SK-N-SH (cell line): ENCODE data around the gene SRCIN1.

Experiments used
- EP300 ChIP-seq, 2 experiments: IDR thresholded peaks; 2 replicates each; pipeline versions ENCODE4 v1.4.0 to v1.6.1; 2012; ENCODE audit warnings: borderline replicate concordance in 1 of 2, low read depth in 1 of 2, low read length in 1 of 2
- MAX ChIP-seq: IDR thresholded peaks from 2 replicates; pipeline ENCODE4 v1.4.0; 2012; ENCODE audit warnings: low read depth
- MXI1 ChIP-seq: IDR thresholded peaks from 2 replicates; pipeline ENCODE4 v1.6.1; 2012; ENCODE audit warnings: mild to moderate bottlenecking, low read depth, low read length, improper control_type of control experiment
- POLR2AphosphoS5 ChIP-seq: IDR thresholded peaks from 2 replicates; pipeline ENCODE4 v1.6.1; 2012; ENCODE audit warnings: low read depth, low read length
- RCOR1 ChIP-seq: fragments of 150-350 bp; IDR thresholded peaks from 2 replicates; pipeline ENCODE4 v1.6.1; 2017; ENCODE audit warnings: antibody characterized with exemption, low read length
- RFX5 ChIP-seq: IDR thresholded peaks from 2 replicates; pipeline ENCODE4 v1.6.1; 2012; ENCODE audit warnings: mild to moderate bottlenecking, improper control_type of control experiment, low read length
- SMC3 ChIP-seq: IDR thresholded peaks from 2 replicates; pipeline ENCODE4 v1.6.1; 2012; ENCODE audit warnings: low read depth, low read length, improper control_type of control experiment
- TCF12 ChIP-seq: IDR thresholded peaks from 2 replicates; pipeline ENCODE4 v1.4.0; 2012
- TF ChIP-seq, protein P1 (sequence below): fragments of 200-600 bp; sonication (generic); IDR thresholded peaks from 2 replicates; pipeline ENCODE4 v1.6.1; 2017; ENCODE audit warnings: antibody characterized with exemption, mild to moderate bottlenecking, moderate library complexity
- TF ChIP-seq, protein P2 (sequence below): IDR thresholded peaks from 2 replicates; pipeline ENCODE4 v1.6.1; 2012; ENCODE audit warnings: mild to moderate bottlenecking, low read depth, low read length, moderate library complexity

GRCh38 chr17:38507436-38507835, 98.3 kb downstream of the SRCIN1 start:
- no peak for TF ChIP-seq RCOR1
- TF ChIP-seq, protein P1, sequence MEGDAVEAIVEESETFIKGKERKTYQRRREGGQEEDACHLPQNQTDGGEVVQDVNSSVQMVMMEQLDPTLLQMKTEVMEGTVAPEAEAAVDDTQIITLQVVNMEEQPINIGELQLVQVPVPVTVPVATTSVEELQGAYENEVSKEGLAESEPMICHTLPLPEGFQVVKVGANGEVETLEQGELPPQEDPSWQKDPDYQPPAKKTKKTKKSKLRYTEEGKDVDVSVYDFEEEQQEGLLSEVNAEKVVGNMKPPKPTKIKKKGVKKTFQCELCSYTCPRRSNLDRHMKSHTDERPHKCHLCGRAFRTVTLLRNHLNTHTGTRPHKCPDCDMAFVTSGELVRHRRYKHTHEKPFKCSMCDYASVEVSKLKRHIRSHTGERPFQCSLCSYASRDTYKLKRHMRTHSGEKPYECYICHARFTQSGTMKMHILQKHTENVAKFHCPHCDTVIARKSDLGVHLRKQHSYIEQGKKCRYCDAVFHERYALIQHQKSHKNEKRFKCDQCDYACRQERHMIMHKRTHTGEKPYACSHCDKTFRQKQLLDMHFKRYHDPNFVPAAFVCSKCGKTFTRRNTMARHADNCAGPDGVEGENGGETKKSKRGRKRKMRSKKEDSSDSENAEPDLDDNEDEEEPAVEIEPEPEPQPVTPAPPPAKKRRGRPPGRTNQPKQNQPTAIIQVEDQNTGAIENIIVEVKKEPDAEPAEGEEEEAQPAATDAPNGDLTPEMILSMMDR: no peak
- TF ChIP-seq POLR2AphosphoS5: no peak
- no peak for TF ChIP-seq SMC3
- TF ChIP-seq EP300 (IDR thresholded peaks at IDR 0.05; ENCODE audit: borderline replicate concordance in 1 of 2, low read depth in 1 of 2, low read length in 1 of 2): no peak
- no peak for TF ChIP-seq RFX5
- TF ChIP-seq, protein P2, sequence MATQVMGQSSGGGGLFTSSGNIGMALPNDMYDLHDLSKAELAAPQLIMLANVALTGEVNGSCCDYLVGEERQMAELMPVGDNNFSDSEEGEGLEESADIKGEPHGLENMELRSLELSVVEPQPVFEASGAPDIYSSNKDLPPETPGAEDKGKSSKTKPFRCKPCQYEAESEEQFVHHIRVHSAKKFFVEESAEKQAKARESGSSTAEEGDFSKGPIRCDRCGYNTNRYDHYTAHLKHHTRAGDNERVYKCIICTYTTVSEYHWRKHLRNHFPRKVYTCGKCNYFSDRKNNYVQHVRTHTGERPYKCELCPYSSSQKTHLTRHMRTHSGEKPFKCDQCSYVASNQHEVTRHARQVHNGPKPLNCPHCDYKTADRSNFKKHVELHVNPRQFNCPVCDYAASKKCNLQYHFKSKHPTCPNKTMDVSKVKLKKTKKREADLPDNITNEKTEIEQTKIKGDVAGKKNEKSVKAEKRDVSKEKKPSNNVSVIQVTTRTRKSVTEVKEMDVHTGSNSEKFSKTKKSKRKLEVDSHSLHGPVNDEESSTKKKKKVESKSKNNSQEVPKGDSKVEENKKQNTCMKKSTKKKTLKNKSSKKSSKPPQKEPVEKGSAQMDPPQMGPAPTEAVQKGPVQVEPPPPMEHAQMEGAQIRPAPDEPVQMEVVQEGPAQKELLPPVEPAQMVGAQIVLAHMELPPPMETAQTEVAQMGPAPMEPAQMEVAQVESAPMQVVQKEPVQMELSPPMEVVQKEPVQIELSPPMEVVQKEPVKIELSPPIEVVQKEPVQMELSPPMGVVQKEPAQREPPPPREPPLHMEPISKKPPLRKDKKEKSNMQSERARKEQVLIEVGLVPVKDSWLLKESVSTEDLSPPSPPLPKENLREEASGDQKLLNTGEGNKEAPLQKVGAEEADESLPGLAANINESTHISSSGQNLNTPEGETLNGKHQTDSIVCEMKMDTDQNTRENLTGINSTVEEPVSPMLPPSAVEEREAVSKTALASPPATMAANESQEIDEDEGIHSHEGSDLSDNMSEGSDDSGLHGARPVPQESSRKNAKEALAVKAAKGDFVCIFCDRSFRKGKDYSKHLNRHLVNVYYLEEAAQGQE: no peak
- no peak for TF ChIP-seq TCF12
- TF ChIP-seq MXI1: no peak
- no peak for TF ChIP-seq MAX
